Immature natural killer cell (primary cell): ENCODE results near the gene RHBDD1. TPM values are rescaled to one million over a fixed set of nuclear protein-coding genes. Genes with fewer than 3 reads are reported as not detected.
A peak's percentile ranks its signal among the peaks of the same experiment; 100 is the strongest.

Experiments used
- DNase-seq, 3 donors: peaks; one replicate each; pipeline ENCODE4 v3.0.0; 2022; ENCODE audit warnings: mixed read lengths in 1 of 3
- H3K27ac Mint-ChIP-seq, 6 donors: one replicate each; pipeline ENCODE4 v1.8.0; 2020; ENCODE audit warnings: mixed read lengths in 6 of 6, mild to moderate bottlenecking in 5 of 6, inconsistent platforms in 4 of 6, moderate library complexity in 3 of 6
- H3K27me3 Mint-ChIP-seq, 3 donors: one replicate each; pipeline ENCODE4 v1.8.0; 2020 to 2021; ENCODE audit warnings: low read depth in 3 of 3, mild to moderate bottlenecking in 3 of 3, mixed read lengths in 3 of 3, moderate library complexity in 3 of 3, inconsistent platforms in 1 of 3
- H3K36me3 Mint-ChIP-seq, 3 donors: one replicate each; pipeline ENCODE4 v1.8.0; 2020; ENCODE audit warnings: mixed read lengths in 3 of 3, inconsistent platforms in 2 of 3, mild to moderate bottlenecking in 2 of 3
- H3K4me1 Mint-ChIP-seq, 2 donors: one replicate each; pipeline ENCODE4 v1.8.0; 2020; ENCODE audit warnings: inconsistent platforms in 2 of 2, mild to moderate bottlenecking in 2 of 2, mixed read lengths in 2 of 2, moderate library complexity in 1 of 2
- H3K4me3 Mint-ChIP-seq, 5 donors: one replicate each; pipeline ENCODE4 v1.8.0; 2020; ENCODE audit warnings: mild to moderate bottlenecking in 5 of 5, mixed read lengths in 5 of 5, inconsistent platforms in 3 of 5, moderate library complexity in 3 of 5
- H3K9me3 Mint-ChIP-seq, 6 donors: one replicate each; pipeline ENCODE4 v1.8.0; 2020; ENCODE audit warnings: mild to moderate bottlenecking in 6 of 6, mixed read lengths in 6 of 6, inconsistent platforms in 4 of 6, moderate library complexity in 3 of 6
- polyA plus RNA-seq, 3 donors: library from polyadenylated mRNA; unstranded; fragments of 300-500 nt; fragmentation: Illumina TruSeq; gene quantifications; one replicate each; pipeline ENCODE4 v1.2.3, GENCODE V29; 2021

Gene RHBDD1
- polyA plus RNA-seq, 3 donors from 2014 or later, result 10.3 to 19.0 (median 11.2) TPM

DNA sequence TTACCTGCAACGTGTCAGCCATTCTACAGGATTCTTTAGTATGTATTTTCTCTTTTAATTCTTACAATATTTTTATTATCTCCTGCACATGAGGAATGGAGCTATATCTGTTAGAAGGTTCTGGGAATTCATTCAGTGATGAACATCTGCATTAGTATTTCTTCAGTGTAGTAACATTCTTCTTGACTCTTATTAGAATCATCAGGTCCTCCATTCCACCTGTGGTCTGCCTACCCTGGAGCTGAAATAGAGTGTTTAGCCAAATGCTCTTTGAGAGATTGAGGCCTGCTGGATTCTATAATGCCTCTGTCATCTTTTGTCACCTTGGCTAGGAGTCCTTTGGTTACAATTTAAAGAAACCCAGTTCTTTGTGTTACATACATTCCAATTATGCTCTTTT is 54.4 kb downstream of the RHBDD1 start:
- no peak for DNase-seq
- Mint-ChIP-seq H3K27me3 (peaks cover 0 to 3% (median 0%) of the 10 kb centered on the region in 3 donors), H3K36me3 (peaks cover 0 to 18% (median 14%) of the 10 kb centered on the region in 3 donors), H3K9me3 (no peaks in the 10 kb centered on the region), H3K27ac (no peak overlapping the region), H3K4me1 (no peaks in the 10 kb centered on the region), H3K4me3 (no peak overlapping the region)

DNA sequence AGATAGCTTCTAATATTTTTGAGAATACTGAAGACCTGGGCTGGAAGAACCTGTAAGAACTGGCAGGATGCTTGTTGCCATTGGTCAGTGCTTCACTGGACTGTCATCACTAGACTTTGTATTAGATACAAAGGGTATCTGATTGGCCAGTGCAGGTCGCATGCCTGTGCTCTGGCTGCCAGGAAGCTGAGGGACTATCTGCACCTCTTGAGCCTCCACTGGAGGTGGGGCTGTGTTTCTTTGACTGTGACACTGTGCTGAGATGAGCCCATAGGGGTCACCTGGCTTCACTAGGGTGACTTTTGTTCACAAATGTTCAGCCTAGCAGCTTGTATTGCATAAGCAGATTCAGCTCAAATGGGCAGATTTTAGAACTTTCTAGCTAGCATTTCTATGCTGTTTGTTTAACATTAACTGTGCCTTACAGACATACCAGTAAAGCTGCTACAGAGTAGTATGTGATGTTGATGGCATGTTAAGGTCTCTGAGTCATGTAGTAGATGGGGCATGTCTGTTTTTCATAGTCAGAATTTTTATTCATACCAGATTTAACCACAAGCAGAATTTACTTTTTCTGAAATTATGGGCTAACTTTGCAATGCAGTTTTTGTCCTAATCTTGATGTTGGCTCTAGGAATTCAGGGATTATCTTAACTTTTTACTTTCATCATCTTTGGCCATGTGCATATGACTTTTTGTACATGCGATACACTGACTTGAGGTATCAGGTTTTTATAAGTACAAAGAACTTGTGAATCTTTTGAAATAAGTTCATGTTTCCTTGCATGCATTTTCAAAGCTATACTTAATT is 56.1 kb downstream of the RHBDD1 start:
- Mint-ChIP-seq H3K4me3 (no peak overlapping the region), H3K36me3 (peaks cover under 1 to 22% (median 14%) of the 10 kb centered on the region in 3 donors), H3K9me3 (no peaks in the 10 kb centered on the region), H3K27ac (no peak overlapping the region), H3K4me1 (no peaks in the 10 kb centered on the region), H3K27me3 (peaks cover 0 to 3% (median 0%) of the 10 kb centered on the region in 3 donors)
- no peak for DNase-seq

DNA sequence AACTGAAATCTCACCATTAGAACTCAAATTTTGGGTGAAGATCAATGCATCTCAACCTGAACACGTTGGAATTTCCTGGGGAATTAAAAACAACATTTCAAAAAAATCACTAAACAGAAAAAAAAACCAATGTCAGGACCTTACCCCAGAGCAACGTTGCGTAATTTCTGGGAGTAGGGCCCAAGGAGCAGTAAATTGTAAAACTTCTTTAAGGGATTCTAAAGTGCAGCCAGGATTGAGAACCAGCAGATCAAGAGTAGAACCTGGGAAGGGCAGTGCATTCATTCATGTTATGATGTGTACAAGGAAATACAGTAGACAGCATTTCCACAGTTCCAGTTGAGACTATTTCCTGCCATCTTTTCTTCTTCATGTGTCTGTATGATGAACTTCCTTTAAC is 56.9 kb downstream of the RHBDD1 start:
- Mint-ChIP-seq H3K36me3 (peaks cover 5 to 27% (median 19%) of the 10 kb centered on the region in 3 donors), H3K4me1 (no peaks in the 10 kb centered on the region), H3K27ac (no peak overlapping the region), H3K27me3 (peaks cover 0 to 3% (median 1%) of the 10 kb centered on the region in 3 donors), H3K9me3 (no peaks in the 10 kb centered on the region), H3K4me3 (no peak overlapping the region)
- no peak for DNase-seq

GRCh38 chr2:226893216-226893615 is 57.4 kb downstream of the RHBDD1 start:
- no peaks in the 10 kb centered on the region for H3K9me3 Mint-ChIP-seq
- H3K4me3 Mint-ChIP-seq, result no peak overlapping the region
- peaks cover 5 to 27% (median 19%) of the 10 kb centered on the region in 3 donors for H3K36me3 Mint-ChIP-seq
- H3K27me3 Mint-ChIP-seq, result peaks cover 0 to 3% (median 1%) of the 10 kb centered on the region in 3 donors
- DNase-seq, result no peak
- H3K4me1 Mint-ChIP-seq, result no peaks in the 10 kb centered on the region
- H3K27ac Mint-ChIP-seq, result no peak overlapping the region

GRCh38 chr2:226894752-226895151 is 58.9 kb downstream of the RHBDD1 start:
- Mint-ChIP-seq H3K36me3 (peaks cover 5 to 27% (median 15%) of the 10 kb centered on the region in 3 donors), H3K4me1 (no peaks in the 10 kb centered on the region), H3K27me3 (peaks cover 0 to 3% (median 1%) of the 10 kb centered on the region in 3 donors), H3K9me3 (no peaks in the 10 kb centered on the region), H3K4me3 (no peak overlapping the region), H3K27ac (peak overlapping the region in 1 of 6 donors; percentile 36)
- DNase-seq, result no peak

DNA sequence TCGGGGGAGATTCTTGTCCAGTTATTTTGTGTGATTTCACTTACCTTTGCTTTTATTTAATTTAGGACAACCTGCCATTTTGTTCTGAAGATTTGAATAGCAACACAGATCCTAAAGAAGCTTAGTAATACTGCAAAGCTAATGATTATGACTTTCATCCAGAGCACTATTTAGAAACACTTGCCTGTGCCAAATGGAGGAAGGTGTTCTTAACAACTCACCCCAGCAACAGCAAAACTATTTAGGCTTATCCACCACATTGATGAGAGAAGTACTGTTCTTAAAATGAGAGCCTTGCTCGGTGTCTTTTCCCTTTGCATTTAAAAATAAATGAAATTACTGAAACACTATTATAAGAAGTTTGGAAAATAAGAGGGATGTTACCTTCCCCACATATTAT is 59.7 kb downstream of the RHBDD1 start:
- Mint-ChIP-seq H3K27ac (no peak overlapping the region), H3K36me3 (peaks cover 5 to 27% (median 15%) of the 10 kb centered on the region in 3 donors), H3K4me3 (no peak overlapping the region), H3K9me3 (no peaks in the 10 kb centered on the region), H3K27me3 (peaks cover 0 to 3% (median 1%) of the 10 kb centered on the region in 3 donors), H3K4me1 (no peaks in the 10 kb centered on the region)
- DNase-seq, result no peak

- no peaks in the 10 kb centered on the region for H3K9me3 Mint-ChIP-seq
- peaks cover 5 to 20% (median 14%) of the 10 kb centered on the region in 3 donors for H3K36me3 Mint-ChIP-seq
- no peak for DNase-seq
- H3K27me3 Mint-ChIP-seq, result peaks cover 0 to 3% (median 1%) of the 10 kb centered on the region in 3 donors
- no peak overlapping the region for H3K27ac Mint-ChIP-seq
- H3K4me3 Mint-ChIP-seq, result no peak overlapping the region
- H3K4me1 Mint-ChIP-seq, result peaks cover 14 to 19% of the 10 kb centered on the region in 2 donors
These were observed 62.3 kb downstream of the RHBDD1 start for GRCh38 chr2:226898121-226898520.

DNA sequence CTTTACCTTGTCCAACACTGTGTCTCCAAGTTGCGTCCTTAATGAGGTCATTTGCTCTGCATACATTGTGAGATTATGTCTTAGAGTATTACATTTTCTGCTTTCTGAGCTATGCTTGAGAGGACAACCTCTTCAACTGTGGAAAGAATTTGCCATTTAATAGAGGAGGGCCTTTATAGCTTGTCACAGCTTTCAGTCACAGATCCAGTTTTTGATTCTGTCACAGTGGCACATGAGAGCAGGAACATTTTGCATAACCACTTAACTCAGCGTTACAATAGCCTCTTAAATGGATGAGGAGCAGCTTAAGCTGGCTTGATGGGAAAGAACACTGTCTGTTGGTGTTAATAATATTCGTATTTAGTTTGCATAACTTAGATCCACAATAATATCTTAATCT is 63.0 kb downstream of the RHBDD1 start:
- Mint-ChIP-seq H3K9me3 (no peaks in the 10 kb centered on the region), H3K4me1 (peaks cover 19 to 25% of the 10 kb centered on the region in 2 donors), H3K4me3 (no peak overlapping the region), H3K36me3 (peaks cover 8 to 16% (median 15%) of the 10 kb centered on the region in 3 donors), H3K27ac (no peak overlapping the region), H3K27me3 (peaks cover 0 to 3% (median 1%) of the 10 kb centered on the region in 3 donors)
- DNase-seq, result no peak

DNA sequence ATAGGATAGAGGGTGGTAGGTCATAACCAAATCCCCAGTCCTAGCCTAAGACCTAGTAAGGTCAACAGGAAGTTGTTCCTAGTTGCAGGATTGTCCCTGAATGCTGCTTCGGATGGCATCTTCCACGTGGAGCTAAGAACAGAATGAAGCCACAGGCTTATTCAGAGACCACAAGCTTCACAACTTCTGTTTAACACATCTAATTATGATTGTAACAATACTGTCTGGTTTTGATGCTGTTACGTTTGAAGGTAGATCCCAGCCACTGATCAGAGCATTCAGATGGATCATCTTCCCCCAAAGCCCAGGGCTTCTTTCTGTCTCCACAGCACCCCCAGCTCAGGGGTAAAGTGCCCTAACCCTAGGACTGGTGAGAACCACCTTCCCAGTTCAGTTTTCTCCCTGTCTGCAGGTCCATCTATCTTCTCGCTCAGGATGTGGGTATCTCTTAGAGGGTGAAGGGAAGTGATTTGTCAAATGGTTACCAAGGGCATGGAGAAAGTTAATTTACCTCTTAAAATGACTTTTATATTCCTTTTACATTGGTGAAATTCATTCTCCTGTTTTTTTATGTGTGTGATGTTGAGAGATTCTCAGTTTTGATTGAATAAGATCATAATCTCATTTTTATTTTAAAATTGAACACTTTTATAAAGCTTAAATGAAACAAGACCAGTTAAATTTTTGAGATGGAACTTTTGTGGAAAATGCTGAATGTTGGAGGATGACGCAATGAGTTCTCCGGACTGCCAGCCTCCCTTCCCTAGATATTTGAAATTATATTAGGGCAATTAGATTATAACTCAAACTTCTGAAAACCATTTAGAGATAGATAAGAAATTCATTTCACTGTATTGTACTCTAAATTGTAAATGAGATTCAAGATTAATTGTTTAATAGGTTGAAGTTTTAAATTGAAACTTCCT is 66.5 kb downstream of the RHBDD1 start:
- Mint-ChIP-seq H3K9me3 (no peaks in the 10 kb centered on the region), H3K4me3 (peak overlapping the region in 2 of 5 donors; percentile 3 to 33), H3K27ac (peak overlapping the region in 1 of 6 donors; percentile 46), H3K4me1 (peaks cover 45 to 54% of the 10 kb centered on the region in 2 donors), H3K27me3 (peaks cover 0 to 5% (median 4%) of the 10 kb centered on the region in 3 donors), H3K36me3 (peaks cover 2 to 8% (median 6%) of the 10 kb centered on the region in 3 donors)
- DNase-seq, result no peak

DNA sequence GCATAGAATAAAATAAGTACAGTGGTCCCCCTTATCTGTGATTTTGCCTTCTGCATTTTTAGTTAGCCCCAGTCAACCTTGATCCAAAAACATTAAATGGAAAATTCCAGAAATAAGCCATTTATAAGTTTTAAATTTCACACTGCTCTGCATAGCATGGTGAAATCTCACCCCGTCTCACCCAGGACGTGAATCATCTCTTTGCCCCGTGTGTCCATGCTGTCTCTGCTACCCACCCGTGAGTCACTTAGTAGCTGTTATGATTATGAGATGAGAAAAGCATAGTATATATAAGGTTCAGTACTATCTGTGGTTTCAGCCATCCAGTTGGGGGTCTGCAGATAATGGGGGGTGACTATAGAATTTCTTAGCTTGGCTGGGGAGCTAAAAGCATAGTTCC is 67.3 kb downstream of the RHBDD1 start:
- Mint-ChIP-seq H3K27ac (no peak overlapping the region), H3K9me3 (no peaks in the 10 kb centered on the region), H3K4me3 (peak overlapping the region in 2 of 5 donors; percentile 6 to 63), H3K27me3 (peaks cover 0 to 5% (median 4%) of the 10 kb centered on the region in 3 donors), H3K36me3 (peaks cover 0 to 9% (median 6%) of the 10 kb centered on the region in 3 donors), H3K4me1 (peaks cover 45 to 55% of the 10 kb centered on the region in 2 donors)
- DNase-seq, result no peak

DNA sequence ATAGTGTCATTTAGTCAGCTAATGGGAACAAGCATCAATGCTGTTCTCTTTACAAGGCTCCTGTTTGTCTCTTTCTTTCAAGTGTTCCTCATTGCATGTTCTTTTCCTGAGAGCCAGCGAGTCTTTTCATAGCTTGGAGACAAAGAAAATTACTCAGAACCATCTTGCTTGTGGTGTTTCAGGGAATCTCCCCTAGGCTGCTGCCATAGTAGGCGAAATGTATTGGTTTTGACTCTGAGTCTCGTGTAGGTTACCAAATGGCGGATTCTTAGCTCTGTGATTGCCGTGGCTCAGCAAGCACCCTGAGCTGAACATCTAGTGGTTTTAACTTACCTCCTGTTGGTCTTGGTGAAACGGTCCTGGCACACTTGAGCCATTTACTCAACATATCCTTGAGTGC is 68.7 kb downstream of the RHBDD1 start:
- peak overlapping the region in 2 of 6 donors; percentile 18 to 58 for H3K27ac Mint-ChIP-seq
- peaks cover 5 to 19% (median 6%) of the 10 kb centered on the region in 3 donors for H3K36me3 Mint-ChIP-seq
- peaks cover 0 to 5% (median 4%) of the 10 kb centered on the region in 3 donors for H3K27me3 Mint-ChIP-seq
- H3K4me1 Mint-ChIP-seq, result peaks cover 45 to 55% of the 10 kb centered on the region in 2 donors
- H3K9me3 Mint-ChIP-seq, result no peaks in the 10 kb centered on the region
- DNase-seq, result no peak
- no peak overlapping the region for H3K4me3 Mint-ChIP-seq

DNA sequence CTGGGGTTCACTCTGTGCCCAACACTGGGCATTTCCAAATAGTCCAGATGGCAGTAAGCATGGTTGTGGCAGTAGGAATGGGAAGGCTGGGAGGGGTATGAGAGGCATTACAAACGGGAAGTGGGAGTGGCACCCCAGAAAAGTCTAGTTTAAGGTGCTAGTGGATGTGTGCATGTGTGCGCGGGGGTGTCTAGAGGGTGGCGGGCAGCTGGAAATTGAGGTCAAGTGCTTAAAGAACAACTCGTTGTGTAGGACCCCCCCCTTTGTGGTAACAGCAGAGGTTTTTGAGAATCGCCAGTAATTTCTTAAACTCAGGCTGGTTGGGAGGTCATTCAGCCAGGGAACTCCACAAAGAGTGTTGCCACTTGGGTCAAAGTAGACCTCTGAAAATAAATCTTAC is 69.9 kb downstream of the RHBDD1 start:
- H3K36me3 Mint-ChIP-seq, result peaks cover 6 to 25% (median 10%) of the 10 kb centered on the region in 3 donors
- no peak for DNase-seq
- peaks cover 0 to 5% (median 4%) of the 10 kb centered on the region in 3 donors for H3K27me3 Mint-ChIP-seq
- peak overlapping the region in 3 of 6 donors; percentile 16 to 58 (median 28) for H3K27ac Mint-ChIP-seq
- no peaks in the 10 kb centered on the region for H3K9me3 Mint-ChIP-seq
- H3K4me1 Mint-ChIP-seq, result peaks cover 45 to 55% of the 10 kb centered on the region in 2 donors
- peak overlapping the region in 4 of 5 donors; percentile 7 to 77 (median 72) for H3K4me3 Mint-ChIP-seq

DNA sequence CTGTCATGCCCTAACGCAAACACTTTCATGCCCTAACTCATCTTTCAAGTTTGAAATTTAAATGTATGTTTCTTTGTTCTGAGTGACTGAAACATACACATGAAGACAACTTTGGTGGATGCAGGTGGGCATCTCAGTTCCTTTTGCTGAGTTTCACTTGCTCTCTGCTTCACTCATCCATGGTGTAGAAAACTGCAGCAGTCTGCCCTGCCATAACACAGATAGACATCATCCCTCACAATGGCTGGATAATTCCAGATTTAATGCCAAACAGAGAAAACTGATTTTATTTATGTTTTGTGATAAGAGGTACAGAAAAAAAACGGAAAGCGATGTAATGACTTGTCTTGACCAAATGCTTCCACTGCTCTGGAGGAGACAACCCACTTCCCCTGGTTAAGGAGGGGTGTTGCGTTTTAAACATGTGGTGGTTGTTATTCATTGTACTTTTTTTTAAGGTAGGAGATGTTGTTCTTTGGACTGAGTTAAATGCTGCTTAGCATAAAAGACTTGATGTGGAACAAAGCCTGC is 70.4 kb downstream of the RHBDD1 start:
- Mint-ChIP-seq H3K27ac (peak overlapping the region in 4 of 6 donors; percentile 4 to 59 (median 39)), H3K9me3 (no peaks in the 10 kb centered on the region), H3K36me3 (peaks cover 6 to 25% (median 13%) of the 10 kb centered on the region in 3 donors), H3K4me3 (peak overlapping the region in 4 of 5 donors; percentile 26 to 77 (median 72)), H3K4me1 (peaks cover 47 to 54% of the 10 kb centered on the region in 2 donors), H3K27me3 (peaks cover 0 to 5% (median 4%) of the 10 kb centered on the region in 3 donors)
- peak in 2 of 3 donors; percentile 30 to 37 for DNase-seq
